K562 (cell line): ENCODE measurements around the gene MVD. TPM values are rescaled to one million over a fixed set of nuclear protein-coding genes. Genes with fewer than 3 reads are reported as not detected.

Experiments
- BRCA1 ChIP-seq, 2 experiments: fragments of 450-650 bp in 1 of 2; sonication (generic) in 1 of 2; formaldehyde crosslinking in 1 of 2; IDR thresholded peaks; 2 replicates each; pipeline versions ENCODE4 v1.5.0 to v1.6.1; 2017 to 2020; ENCODE audit warnings: mild to moderate bottlenecking in 1 of 2, missing genetic modification reagents in 1 of 2
- CEBPB ChIP-seq: fragments of 450-650 bp; IDR thresholded peaks from 2 replicates; pipeline ENCODE4 v1.6.1; 2016; ENCODE audit warnings: missing genetic modification characterization, missing compliant biosample characterization
- CTBP1 ChIP-seq: fragments of 450-650 bp; IDR thresholded peaks from 2 replicates; pipeline ENCODE4 v1.6.1; 2016; ENCODE audit warnings: borderline replicate concordance
- CXXC5 ChIP-seq: fragments of 250-450 bp; sonication (Bioruptor Pico); IDR thresholded peaks from 2 replicates; pipeline ENCODE4 v1.8.0; 2022; ENCODE audit warnings: inconsistent platforms, mild to moderate bottlenecking, moderate library complexity
- ETV1 ChIP-seq: fragments of 450-650 bp; conservative IDR thresholded peaks from 2 replicates; pipeline ENCODE4 v1.6.1; 2016; ENCODE audit warnings: missing genetic modification characterization, control low read depth, low read depth, missing compliant biosample characterization
- JUND ChIP-seq, 2 experiments: IDR thresholded peaks; 2 replicates in 1 of 2; 3 replicates in 1 of 2; pipeline ENCODE4 v1.6.1; 2011; ENCODE audit warnings: borderline replicate concordance in 2 of 2, low read depth in 2 of 2, low read length in 2 of 2, improper control_type of control experiment in 1 of 2, missing biosample characterization in 1 of 2, missing genetic modification characterization in 1 of 2, missing genetic modification reagents in 1 of 2
- PHF21A ChIP-seq: fragments of 450-650 bp; IDR thresholded peaks from 2 replicates; pipeline ENCODE4 v1.6.1; 2017; ENCODE audit warnings: low read depth, borderline replicate concordance
- PHF8 ChIP-seq: fragments of 200-600 bp; sonication (generic); IDR thresholded peaks from 2 replicates; pipeline ENCODE4 v1.6.1; 2012; ENCODE audit warnings: mixed run types, mild to moderate bottlenecking, inconsistent platforms, low read length, moderate library complexity, borderline replicate concordance
- RB1 ChIP-seq: fragments of 450-650 bp; IDR thresholded peaks from 2 replicates; pipeline ENCODE4 v1.6.1; 2017; ENCODE audit warnings: low read depth, mild to moderate bottlenecking
- RBFOX2 ChIP-seq: fragments of 200-400 bp; formaldehyde crosslinking; IDR thresholded peaks from 2 replicates; pipeline ENCODE4 v1.6.1; 2017; ENCODE audit warnings: low read depth, mild to moderate bottlenecking, low read length, moderate library complexity
- ZNF589 ChIP-seq: fragments of 200-800 bp; sonication (Bioruptor generic); IDR thresholded peaks from 2 replicates; pipeline ENCODE4 v1.6.1; 2016; ENCODE audit warnings: low read depth, missing genetic modification characterization, missing compliant biosample characterization
- polyA plus RNA-seq, 8 experiments: library from polyadenylated mRNA; depleted of rRNA in 4 of 8; stranded (reverse) in 5 of 8; unstranded in 3 of 8; fragments of >200 nt; fragmentation: Nextera tagmentation in 2 of 8; fragmentation: Illumina TruSeq in 1 of 8; extraction: Ambion mirVana in 2 of 8; extraction: Trizol in 1 of 8; gene quantifications; 2 replicates each; pipeline versions ENCODE4 v1.2.1 to v1.2.3, GENCODE V29; 2011 to 2014; ENCODE audit warnings: inconsistent platforms in 1 of 8, missing spikeins in 1 of 8
- total RNA-seq, 7 experiments: library from RNA; depleted of rRNA in 6 of 7; stranded (reverse); fragments of >200 nt in 6 of 7; fragmentation: Illumina TruSeq in 2 of 7; extraction: Trizol in 2 of 7; gene quantifications; 2 replicates each; pipeline versions ENCODE4 v1.2.1 to v1.2.3, GENCODE V29; 2011 to 2021; ENCODE audit warnings: low replicate concordance in 1 of 7
- TF ChIP-seq, protein P1 (sequence below): sonication (generic); formaldehyde crosslinking; IDR thresholded peaks from 2 replicates; pipeline ENCODE4 v1.8.0; 2022; ENCODE audit warnings: mild to moderate bottlenecking, missing genetic modification reagents
- TF ChIP-seq, protein P2 (sequence below), 2 experiments: fragments of 450-650 bp in 1 of 2; sonication (generic) in 1 of 2; formaldehyde crosslinking; conservative IDR thresholded peaks; 2 replicates each; pipeline versions ENCODE4 v1.4.0 to v1.8.1; 2020 to 2022; ENCODE audit warnings: mild to moderate bottlenecking in 1 of 2, missing genetic modification reagents in 1 of 2
- TF ChIP-seq, protein P3 (sequence below): IDR thresholded peaks from 2 replicates; pipeline ENCODE4 v1.6.1; 2012; ENCODE audit warnings: low read depth, low read length, improper control_type of control experiment, borderline replicate concordance
- TF ChIP-seq, protein P4 (sequence below): fragments of 250-450 bp; sonication (Bioruptor Pico); IDR thresholded peaks from 2 replicates; pipeline ENCODE4 v1.4.0; 2020; ENCODE audit warnings: borderline replicate concordance

MVD gene
- total and polyA plus RNA-seq, 9 of the 15 experiments (the other 6 are each of a cell fraction or from before 2014, with no cell fraction given) = 12.2 to 141 (median 45.3) TPM

DNA sequence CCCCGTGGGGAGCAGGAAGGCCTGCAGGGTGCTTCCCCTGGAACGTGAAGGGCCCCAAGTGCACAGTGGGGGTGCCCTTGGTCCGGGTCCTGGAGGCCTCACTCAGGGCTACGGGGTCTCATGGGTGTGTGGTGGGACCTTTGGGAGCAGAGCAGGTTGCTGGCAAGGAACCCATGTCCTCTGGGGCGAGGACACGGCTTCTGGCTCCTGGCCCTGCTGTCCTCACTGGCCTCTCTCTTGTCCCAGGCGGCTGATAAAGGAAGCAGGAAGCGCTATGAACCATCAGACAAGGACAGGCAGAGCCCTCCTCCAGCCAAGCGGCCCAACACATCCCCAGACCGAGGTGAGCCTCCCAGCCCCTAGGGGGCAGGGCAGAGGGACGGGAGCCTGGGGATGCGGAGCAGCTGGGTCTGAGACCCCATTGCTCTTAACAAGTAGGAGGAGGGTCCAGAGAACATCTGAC is 34.3 kb downstream of the MVD start (continued):
- TF ChIP-seq, protein P1, sequence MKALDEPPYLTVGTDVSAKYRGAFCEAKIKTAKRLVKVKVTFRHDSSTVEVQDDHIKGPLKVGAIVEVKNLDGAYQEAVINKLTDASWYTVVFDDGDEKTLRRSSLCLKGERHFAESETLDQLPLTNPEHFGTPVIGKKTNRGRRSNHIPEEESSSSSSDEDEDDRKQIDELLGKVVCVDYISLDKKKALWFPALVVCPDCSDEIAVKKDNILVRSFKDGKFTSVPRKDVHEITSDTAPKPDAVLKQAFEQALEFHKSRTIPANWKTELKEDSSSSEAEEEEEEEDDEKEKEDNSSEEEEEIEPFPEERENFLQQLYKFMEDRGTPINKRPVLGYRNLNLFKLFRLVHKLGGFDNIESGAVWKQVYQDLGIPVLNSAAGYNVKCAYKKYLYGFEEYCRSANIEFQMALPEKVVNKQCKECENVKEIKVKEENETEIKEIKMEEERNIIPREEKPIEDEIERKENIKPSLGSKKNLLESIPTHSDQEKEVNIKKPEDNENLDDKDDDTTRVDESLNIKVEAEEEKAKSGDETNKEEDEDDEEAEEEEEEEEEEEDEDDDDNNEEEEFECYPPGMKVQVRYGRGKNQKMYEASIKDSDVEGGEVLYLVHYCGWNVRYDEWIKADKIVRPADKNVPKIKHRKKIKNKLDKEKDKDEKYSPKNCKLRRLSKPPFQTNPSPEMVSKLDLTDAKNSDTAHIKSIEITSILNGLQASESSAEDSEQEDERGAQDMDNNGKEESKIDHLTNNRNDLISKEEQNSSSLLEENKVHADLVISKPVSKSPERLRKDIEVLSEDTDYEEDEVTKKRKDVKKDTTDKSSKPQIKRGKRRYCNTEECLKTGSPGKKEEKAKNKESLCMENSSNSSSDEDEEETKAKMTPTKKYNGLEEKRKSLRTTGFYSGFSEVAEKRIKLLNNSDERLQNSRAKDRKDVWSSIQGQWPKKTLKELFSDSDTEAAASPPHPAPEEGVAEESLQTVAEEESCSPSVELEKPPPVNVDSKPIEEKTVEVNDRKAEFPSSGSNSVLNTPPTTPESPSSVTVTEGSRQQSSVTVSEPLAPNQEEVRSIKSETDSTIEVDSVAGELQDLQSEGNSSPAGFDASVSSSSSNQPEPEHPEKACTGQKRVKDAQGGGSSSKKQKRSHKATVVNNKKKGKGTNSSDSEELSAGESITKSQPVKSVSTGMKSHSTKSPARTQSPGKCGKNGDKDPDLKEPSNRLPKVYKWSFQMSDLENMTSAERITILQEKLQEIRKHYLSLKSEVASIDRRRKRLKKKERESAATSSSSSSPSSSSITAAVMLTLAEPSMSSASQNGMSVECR (CRISPR knock-in tag) = 0 out of 2 replicates have a peak, but pooled peaks have one; percentile 48
- TF ChIP-seq ZNF589 (CRISPR knock-in tag) (no peak), PHF8 (peak; percentile 35; the same call in 1 of the 2 replicates), CEBPB (tag) (no peak), RB1 (peak; percentile 70), PHF21A (0 out of 2 replicates have a peak, but pooled peaks have one; percentile 35), CXXC5 (CRISPR knock-in tag) (peak; percentile 49; the same call in 1 of the 2 replicates), BRCA1 (IDR thresholded peaks at IDR 0.05) (no peak), BRCA1 (CRISPR knock-in tag; IDR thresholded peaks at IDR 0.05) (0 out of 2 replicates have a peak, but pooled peaks have one; percentile 73), RBFOX2 (peak; percentile 56), CTBP1 (peak; percentile 95), JUND (IDR thresholded peaks at IDR 0.05; ENCODE audit: borderline replicate concordance, low read depth, low read length) (peak; percentile 70), JUND (tag; IDR thresholded peaks at IDR 0.05; ENCODE audit: borderline replicate concordance, low read depth, low read length) (no peak; the same call in 2 of the 3 replicates), ETV1 (peak; percentile 58)
- TF ChIP-seq, protein P2, sequence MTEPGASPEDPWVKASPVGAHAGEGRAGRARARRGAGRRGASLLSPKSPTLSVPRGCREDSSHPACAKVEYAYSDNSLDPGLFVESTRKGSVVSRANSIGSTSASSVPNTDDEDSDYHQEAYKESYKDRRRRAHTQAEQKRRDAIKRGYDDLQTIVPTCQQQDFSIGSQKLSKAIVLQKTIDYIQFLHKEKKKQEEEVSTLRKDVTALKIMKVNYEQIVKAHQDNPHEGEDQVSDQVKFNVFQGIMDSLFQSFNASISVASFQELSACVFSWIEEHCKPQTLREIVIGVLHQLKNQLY (CRISPR knock-in tag; conservative IDR thresholded peaks at IDR 0.05) = no peak
- TF ChIP-seq, protein P3, sequence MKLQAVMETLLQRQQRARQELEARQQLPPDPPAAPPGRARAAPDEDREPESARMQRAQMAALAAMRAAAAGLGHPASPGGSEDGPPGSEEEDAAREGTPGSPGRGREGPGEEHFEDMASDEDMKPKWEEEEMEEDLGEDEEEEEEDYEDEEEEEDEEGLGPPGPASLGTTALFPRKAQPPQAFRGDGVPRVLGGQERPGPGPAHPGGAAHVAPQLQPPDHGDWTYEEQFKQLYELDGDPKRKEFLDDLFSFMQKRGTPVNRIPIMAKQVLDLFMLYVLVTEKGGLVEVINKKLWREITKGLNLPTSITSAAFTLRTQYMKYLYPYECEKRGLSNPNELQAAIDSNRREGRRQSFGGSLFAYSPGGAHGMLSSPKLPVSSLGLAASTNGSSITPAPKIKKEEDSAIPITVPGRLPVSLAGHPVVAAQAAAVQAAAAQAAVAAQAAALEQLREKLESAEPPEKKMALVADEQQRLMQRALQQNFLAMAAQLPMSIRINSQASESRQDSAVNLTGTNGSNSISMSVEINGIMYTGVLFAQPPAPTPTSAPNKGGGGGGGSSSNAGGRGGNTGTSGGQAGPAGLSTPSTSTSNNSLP = no peak
- TF ChIP-seq, protein P4, sequence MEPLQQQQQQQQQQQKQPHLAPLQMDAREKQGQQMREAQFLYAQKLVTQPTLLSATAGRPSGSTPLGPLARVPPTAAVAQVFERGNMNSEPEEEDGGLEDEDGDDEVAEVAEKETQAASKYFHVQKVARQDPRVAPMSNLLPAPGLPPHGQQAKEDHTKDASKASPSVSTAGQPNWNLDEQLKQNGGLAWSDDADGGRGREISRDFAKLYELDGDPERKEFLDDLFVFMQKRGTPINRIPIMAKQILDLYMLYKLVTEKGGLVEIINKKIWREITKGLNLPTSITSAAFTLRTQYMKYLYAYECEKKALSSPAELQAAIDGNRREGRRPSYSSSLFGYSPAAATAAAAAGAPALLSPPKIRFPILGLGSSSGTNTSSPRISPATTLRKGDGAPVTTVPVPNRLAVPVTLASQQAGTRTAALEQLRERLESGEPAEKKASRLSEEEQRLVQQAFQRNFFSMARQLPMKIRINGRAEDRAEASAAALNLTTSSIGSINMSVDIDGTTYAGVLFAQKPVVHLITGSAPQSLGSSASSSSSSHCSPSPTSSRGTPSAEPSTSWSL (CRISPR knock-in tag) = no peak
